HK-2 (cell line): ENCODE data around the gene ARID2.

Experiments used
- DNase-seq: peaks from one replicate; pipeline ENCODE4 v3.0.0-alpha.2; 2018; ENCODE audit not compliant: unreplicated experiment

ARID2 gene

DNA sequence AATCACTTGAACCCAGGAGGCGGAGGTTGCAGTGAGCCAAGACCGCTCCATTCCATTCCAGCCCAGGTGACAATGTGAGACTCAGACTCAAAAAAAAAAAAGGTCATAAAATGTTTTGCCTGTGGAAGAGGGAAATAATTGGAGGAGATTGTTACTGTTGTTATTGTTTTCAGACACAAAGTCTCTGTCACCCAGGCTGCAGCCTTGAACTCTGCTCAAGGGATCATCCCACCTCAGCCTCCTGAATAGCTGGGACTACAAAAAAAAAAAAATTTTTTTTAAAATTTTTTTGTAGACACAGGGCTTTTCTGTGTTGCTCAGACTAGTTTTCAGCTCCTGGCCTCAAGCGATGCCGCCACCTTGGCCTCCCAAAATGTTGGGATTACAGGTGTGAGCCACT is 33.9 kb downstream of the ARID2 start:
- no peak for DNase-seq

DNA sequence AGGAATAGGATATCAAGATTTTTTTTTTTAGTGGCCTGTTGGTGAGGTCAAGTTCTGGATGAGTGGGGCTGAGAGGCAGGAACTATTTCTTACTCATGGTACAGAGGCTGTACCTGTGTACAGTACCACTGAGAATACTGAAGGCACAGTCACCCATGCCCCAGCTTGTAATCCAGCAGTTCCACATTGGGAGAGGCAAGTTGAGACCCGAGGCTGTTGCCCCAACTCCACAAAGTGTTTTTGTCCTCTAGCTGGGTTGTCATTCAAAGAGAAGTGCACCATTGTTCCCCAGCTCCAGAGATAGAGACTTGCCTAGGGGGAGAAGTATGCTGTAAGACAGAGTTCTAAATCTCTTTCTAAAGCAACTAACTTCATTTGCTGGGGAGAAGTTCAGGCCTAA is 38.7 kb downstream of the ARID2 start:
- DNase-seq, result no peak

DNA sequence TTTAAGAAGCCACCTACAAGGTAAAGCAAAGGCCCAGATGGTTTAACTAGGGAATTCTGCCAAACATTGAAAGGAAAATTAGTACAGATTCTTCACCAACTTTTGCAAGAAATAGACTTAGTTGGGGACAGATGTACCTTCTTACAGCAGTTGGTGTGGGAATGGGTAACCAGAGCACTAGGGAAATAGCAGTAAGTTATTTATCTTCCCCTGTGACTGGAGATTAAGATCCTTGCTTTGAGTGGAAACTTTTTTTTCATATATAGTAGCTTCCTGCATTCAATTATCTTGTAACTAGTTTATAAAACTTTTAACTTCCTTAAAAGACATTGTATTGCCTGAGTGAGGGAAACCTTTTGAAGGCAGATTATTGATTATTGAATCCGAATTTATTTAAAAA is 44.2 kb downstream of the ARID2 start:
- no peak for DNase-seq

DNA sequence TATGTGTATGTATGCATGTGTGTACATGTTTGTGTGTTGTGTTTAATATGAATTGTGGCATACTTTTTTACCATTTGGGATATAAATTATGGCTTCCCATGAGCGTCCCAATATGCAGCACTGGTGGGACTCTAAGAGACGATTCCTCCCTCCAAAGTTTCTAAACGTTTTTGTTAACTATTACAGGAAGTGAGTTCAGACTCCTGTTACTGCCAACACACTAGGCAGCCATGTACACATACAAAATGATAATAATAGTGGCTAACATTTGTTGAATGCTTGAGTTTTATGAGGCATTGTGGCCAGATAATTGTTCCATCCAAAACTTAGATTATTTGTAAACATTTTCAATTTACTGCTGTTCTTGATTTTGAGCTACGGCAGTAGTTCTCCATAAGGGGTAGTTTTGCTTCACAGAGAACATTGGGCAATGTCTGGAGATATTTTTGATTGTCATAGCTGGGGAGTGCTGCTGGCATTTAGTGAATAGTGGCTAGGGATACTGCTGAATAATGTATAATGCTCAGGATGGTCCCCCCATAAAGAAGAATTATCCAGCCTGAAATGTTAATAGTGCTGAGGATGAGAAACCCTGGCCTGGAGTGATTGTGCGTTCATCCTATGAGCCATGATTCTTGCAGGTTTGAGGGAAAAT is 45.1 kb downstream of the ARID2 start:
- no peak for DNase-seq

DNA sequence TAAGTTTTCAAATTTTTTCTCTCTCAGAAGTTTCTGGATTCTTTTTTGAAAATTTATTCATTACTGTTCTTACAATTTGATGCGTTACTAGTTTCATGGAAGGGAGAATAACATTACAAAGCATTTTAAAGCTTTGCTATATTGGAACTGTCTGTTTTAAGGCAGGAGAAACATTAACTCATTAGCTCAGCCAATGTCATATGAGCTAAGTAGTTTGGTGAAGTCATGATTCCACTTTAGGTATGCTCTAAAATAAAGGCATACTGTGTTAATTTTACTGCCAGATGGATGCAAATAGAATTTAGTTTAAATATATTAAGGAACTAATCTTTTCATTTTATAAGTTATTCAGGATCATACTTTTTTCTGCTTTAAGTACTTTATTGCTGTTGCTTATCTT is 46.0 kb downstream of the ARID2 start:
- no peak for DNase-seq

DNA sequence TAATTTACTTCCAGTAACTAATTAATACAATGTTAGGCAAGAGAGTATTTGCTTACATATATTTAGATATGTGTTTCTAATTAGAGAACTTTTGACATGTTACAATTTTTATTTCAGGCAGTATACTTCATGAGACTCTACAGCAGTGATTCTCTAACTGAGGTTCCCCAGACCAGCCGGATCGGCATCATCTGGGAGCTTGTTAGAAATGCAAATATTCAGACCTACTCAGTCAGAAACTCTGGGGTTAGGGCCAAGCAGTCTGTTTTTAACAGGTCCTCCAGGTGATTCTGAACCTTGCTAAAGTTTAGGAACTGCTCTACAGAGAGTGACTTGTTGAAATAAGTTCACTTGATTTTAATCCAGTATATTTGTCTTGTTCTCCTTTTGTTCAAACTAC is 46.5 kb downstream of the ARID2 start:
- DNase-seq, result no peak

DNA sequence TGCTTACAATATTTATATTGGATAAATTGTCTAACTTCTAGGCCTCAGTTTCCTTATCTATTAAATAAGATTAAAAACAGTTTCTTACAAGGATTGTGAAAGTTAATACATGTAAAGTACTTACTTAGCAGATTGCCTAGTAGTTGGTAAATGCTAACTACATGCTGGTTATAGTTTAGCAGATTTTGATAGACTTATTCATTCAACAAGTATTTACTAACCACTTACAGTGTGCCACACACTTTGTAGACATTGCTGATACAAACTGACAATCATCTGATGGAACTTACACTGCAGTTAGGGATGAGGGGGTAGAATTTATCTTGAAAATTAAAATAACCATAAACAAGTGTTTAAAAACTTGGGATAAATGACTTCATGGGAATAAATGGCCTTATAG is 50.4 kb downstream of the ARID2 start:
- no peak for DNase-seq

DNA sequence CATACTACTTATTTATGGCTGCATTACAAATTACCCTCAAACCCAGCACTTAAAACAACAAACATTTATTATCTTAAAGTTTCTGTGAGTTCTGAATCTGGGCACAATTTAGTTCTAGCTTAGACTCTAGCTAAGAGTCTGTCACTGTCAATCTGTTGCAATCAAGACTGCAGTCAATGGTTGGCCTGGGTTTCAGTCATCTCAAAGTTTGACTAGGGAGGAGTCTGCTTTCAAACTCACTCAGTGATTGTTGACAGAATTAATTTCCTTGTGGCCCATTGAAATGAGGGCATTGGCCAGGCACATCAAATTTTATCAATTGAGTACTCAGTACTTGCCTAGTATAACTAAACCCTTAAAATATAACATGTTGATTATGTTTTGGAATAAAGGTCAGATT is 51.6 kb downstream of the ARID2 start:
- DNase-seq, result no peak

DNA sequence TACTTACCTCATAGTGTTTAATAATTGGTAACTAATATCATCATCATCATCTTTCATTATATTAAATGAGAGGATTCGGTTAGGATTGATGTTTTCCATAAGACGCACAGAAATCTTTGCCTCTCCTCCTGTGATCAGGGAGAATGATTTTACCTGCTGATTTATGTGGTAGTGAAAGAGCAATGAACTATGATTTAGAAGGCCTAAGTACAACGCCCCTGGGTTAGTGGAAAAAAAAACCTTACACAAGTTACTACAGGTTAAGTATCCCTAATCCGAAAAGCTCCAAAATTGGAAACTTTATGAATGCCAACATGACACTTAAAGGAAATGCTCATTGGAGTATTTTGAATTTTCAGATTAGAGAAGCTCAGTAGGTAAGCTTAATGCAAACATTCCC is 55.8 kb downstream of the ARID2 start:
- DNase-seq, result no peak

DNA sequence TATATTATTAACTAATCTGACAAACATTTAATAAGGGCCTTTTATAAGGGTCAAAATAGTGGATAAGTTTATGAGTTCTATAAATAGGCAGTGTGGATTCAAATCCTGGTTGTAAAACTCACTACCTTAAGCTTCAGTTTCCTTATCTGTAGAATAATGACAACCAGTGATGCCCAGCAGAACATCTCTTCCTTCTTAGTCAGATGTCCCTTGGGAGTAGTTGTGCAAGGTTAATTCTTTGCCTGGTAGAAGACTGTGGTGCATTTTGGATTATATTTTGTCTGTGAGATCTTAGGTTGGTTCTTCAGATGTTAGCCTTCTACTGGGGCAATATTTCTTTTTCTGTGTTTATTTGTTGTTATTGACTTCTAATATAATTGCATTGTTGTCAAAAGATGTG is 59.5 kb downstream of the ARID2 start:
- DNase-seq, result no peak

DNA sequence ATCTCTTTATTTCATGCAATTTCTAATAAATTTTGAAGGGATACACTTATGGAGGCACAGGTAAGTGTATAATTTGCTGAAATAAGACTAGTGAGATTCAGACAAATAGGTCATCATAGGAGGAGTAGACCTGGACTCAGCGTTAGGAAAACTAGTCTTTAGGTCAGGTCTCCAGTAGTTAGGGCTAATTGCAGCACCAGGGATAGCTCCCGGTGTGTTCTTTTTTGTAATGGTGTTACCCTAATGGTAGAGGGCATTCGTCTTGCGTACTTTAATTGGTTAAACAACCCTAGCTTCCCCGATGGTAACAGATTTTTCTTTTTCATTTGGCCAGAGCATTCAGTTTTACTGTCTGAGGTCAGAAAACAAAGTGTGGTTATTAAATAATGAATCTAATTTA is 64.9 kb downstream of the ARID2 start:
- no peak for DNase-seq

DNA sequence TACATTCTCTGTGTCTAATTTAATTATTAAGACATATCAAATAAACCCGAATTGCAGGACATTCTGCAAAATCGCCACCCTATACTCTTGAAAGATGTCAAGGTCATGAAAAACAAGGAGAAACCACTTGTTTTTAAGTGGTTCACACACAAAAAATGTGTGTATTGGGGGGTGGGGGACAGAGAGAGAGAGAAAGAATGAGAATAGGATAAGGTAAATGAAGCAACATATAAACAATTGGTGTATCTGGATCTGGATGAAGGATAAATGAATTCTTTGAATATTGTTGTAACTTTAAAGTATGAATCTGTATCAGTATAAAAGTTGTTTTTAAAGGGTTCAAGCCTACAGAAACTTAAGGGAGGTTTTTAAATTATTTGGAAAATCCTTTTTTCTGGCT is 72.1 kb downstream of the ARID2 start:
- no peak for DNase-seq

DNA sequence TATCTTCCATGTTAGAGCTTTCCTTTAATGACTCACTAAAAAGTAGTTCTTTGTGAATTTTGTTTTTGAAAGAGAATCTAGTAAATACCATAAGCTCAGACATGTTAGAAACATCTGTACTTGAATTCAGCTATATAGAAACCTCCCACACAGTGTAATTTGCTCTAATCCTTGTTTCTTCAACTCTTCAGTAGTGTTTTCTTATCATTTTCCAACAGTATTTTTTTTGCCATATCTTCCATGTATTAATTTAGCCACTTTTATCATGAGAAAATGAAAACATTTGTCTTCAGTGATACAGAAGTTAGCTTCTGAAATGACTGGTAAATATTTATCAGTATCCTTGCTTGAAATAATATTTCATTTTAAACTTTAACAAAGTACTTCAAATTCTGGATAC is 73.6 kb downstream of the ARID2 start:
- DNase-seq, result no peak

DNA sequence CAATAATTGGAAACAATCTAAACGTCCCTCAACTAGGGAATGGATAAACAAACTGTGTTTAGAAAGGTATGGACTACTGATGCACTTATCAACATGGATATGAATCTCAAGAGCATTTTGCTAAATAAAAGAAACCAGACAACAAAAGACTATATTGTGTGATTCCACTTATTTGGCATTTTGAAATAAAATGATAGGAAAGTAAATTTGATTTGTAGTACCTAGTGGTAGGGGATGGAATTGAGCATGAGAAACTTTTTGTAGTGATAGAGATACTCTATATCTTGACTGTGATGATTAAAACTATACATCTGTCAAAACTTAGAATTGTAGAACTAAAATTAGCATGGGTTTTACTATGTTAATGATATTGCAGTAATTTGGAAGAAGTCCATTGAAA is 87.1 kb downstream of the ARID2 start:
- DNase-seq, result no peak

DNA sequence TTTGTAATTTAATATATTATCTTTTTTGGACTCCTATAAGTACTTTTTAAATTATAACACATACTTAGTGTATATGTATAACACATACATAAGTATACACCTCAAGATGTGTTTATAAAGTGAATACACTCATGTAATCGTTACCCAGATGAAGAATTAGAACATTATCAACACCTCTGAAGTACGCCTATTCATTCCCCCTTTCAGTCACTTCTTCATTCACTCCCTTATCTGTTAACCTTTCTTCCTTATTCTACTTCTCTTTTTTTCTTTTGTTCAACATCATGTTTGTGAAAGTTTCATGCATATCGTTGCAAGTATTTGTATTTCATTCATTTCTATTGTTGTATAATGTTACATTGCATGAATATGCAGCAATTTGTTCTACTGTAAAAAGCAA is 98.5 kb downstream of the ARID2 start:
- DNase-seq, result no peak

DNA sequence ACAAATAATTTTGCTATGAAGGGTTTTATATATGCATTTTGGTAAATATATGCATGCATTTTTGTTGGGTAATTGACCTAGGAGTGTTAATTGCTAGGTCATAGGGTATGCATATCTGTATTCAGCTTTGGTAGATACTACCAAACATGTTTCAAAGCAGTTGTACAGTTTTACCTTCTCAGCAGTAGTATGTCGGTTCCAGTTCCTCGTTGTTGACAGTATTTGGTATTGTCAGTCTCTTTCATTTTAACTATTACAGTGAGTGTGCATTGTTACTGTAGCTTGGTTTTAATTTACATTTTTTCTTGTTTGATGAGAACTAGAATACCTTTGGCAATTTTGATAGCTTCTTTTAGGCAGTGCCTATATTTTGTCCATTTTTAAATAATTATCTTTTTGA is 98.9 kb downstream of the ARID2 start:
- no peak for DNase-seq

DNA sequence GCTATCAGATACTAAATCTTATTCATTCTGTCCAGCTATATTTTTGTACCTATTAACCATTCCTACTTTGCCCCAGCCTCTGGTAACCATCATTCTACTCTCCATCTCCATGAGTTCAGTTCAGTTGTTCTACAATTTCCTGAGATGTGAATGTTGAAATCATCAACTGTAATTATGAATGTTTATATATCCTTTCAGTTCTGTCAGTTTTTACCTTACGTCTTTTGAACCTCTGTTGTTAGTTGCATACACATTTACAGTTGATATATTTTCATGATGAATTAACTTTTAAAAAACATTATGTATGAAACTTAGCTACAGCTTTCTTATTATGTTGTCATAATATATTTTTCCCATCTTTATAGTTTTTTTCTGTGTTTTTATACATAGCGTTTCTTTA is 102.1 kb downstream of the ARID2 start:
- DNase-seq, result no peak

DNA sequence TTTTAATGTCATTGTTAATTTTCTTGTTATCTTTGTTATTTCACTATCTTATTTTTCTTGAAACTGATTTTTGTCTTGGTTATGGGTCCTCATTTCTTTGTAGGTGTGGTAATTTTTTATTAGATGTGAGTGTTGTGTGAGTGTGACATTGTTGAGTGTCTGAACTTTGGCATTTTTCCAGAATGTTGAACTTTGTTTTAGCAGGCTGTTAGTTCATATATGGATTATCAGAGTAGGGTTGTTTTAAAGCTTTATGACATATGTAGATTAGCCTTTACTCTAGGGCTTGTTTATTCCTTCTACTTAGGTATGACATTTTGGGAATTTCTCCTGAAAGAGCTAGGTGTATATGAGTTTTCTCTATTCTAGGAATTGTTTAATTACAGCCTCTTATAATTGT is 103.9 kb downstream of the ARID2 start:
- DNase-seq, result no peak

DNA sequence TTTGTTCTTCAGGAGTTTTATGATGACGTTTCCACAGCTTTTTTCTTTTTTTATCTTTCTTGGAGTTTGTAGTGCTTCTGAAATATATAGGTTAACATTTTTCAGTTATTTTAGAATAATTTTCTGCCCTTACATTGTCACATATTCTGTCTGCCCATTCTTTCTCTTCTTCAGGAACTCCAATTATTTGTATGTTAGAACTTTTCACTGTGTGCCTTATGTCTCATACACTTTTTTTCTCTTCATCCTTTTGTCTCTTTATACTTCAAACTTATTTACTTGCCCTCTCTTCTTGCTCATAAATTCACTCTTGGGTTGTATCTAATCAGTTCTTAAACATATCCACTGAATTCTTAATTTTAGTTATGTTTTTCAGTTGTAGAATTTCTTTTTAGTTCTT is 105.3 kb downstream of the ARID2 start:
- DNase-seq, result no peak

DNA sequence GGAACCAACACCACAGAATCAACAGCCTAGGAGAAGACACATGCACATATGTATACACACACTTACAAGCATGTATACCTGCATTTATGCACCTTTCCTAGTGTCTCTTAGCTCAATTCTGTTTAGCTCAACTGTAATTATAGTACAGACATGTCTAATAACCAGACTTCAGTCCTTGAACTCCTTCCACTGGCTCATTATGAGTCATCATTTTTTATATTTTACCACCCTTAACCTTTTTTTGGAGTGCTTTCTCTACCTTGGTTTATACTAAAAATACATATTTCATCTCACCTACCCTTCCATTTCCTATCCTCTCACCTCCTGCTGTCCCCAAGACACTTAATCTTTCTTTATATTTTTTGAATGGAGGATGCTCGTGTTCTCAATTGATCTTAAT is 110.4 kb downstream of the ARID2 start:
- no peak for DNase-seq

DNA sequence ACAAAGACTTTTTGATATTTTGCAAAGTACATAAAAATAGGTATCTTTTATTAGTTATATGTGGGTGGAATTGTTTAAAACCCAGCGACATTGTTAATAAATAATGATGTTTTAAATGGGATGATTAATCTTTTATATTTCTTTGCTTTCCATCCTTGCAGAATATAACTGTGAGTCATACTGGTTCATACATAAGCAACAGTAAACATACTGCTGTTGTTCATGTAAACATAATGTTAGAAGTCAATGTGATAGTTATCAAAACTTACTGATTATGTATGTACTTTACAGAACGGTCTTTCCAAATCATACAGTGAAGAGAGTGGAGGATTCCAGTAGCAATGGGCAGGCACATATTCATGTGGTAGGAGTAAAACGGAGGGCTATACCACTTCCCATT is 119.8 kb downstream of the ARID2 start:
- no peak for DNase-seq

DNA sequence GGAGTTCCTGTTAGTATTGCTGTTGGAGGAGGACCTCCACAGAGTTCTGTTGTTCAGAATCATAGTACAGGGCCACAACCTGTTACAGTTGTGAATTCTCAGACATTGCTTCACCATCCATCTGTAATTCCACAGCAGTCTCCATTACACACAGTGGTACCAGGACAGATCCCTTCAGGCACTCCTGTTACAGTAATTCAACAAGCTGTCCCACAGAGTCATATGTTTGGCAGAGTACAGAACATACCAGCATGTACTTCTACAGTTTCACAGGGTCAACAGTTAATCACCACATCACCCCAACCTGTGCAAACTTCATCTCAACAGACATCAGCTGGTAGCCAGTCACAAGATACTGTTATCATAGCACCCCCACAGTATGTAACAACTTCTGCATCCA is 120.8 kb downstream of the ARID2 start:
- no peak for DNase-seq

DNA sequence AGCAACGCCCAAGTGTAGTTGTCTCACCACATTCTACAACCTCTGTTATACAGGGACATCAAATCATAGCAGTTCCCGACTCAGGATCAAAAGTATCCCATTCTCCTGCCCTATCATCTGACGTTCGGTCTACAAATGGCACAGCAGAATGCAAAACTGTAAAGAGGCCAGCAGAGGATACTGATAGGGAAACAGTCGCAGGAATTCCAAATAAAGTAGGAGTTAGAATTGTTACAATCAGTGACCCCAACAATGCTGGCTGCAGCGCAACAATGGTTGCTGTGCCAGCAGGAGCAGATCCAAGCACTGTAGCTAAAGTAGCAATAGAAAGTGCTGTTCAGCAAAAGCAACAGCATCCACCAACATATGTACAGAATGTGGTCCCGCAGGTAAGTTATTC is 123.0 kb downstream of the ARID2 start:
- no peak for DNase-seq

DNA sequence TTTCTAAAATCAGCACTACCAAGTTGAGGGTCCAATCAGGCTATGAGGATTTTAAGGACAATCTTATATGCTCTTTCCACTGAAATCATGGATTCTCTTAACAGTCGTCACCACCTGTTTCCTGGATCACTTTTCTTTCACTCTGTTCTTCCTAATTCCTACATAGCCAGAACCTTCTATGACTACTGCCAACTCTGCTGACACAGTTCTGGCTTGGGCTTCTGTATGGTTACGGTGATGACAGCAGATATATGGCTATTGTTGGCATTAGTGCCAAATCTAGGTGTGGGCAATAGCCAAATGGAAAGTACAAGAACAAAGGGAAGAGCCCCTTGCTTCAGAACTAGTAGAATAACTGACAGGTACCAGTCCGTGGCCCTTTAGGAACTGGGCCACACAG is 124.0 kb downstream of the ARID2 start:
- no peak for DNase-seq

DNA sequence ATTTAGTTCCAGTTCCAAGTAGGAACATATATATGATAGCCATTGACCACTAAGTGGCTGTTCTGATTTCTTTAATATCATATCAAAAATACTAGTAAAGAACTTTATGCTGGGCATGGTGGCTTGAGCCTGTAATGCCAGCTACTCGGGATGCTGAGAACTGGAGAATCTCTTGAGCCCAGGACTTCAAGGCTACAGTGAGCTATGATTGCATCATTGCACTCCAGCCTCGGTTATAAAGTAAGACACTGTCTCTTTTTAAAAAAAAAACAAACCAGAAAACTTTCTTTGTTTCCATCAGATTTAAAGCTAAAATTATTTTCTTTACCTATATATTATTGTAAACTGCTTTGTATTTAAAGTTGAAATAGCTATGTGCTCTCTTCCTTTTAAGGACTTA is 133.8 kb downstream of the ARID2 start:
- no peak for DNase-seq
